HFFc6 (cell line): ENCODE data around the gene EXOC3L2. TPM values are rescaled to one million over a fixed set of nuclear protein-coding genes. Genes with fewer than 3 reads are reported as not detected.

Experiments used
- DNase-seq: peaks from one replicate; pipeline ENCODE4 v3.0.0-alpha.2; 2018
- H3K27ac Mint-ChIP-seq: 2 replicates; pipeline ENCODE4 v1.8.0; 2020; ENCODE audit warnings: mild to moderate bottlenecking, mixed read lengths
- H3K27me3 Mint-ChIP-seq: 2 replicates; pipeline ENCODE4 v1.8.0; 2021; ENCODE audit warnings: mild to moderate bottlenecking, moderate library complexity, mixed read lengths; ENCODE audit not compliant: insufficient read depth
- H3K36me3 Mint-ChIP-seq: 2 replicates; pipeline ENCODE4 v1.8.0; 2021; ENCODE audit warnings: low read depth, mixed read lengths
- H3K4me1 Mint-ChIP-seq: 2 replicates; pipeline ENCODE4 v1.8.0; 2020; ENCODE audit warnings: low read depth, mixed read lengths
- H3K4me3 Mint-ChIP-seq: 2 replicates; pipeline ENCODE4 v1.8.0; 2020; ENCODE audit warnings: mild to moderate bottlenecking, moderate library complexity, mixed read lengths
- H3K9me3 Mint-ChIP-seq: 2 replicates; pipeline ENCODE4 v1.8.0; 2020; ENCODE audit warnings: mild to moderate bottlenecking, mixed read lengths
- total RNA-seq, 6 experiments: library from RNA; stranded (reverse); fragmentation: NEBNext Ultra II Directional; extraction: Animal tissue kit (Norgen Biotek cat#: 25700); gene quantifications; 2 replicates in 1 of 6; 3 replicates in 5 of 6; pipeline ENCODE4 v1.2.3, GENCODE V29; 2021
- TF ChIP-seq, protein P1 (sequence below): fragments of 200-600 bp; sonication (generic); IDR thresholded peaks from 2 replicates; pipeline ENCODE4 v1.5.0; 2021; ENCODE audit warnings: antibody characterized with exemption, mild to moderate bottlenecking

Gene EXOC3L2
- total RNA-seq, 6 experiments from 2014 or later, result 0.10 TPM; not detected in 5

DNA sequence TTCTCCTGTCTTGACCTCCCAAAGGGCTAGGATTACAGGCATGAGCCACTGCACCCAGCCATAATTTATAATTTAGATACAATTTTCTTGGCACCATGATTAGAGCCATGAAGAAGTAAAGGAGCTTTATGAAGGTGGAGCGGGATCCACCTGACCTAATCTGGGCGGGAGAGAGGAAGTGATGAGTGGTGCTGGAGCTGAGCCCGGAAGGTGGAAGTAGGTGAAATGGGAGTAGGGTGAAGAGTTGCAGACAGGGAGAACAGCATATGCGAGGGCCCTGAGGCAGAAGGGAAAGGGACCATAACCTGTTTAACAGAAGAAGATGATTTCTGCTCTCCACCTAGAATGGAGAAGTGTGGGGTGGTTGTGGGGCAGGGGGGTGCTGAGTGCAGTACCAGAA lies 62.4 kb downstream of the EXOC3L2 start:
- TF ChIP-seq, protein P1, sequence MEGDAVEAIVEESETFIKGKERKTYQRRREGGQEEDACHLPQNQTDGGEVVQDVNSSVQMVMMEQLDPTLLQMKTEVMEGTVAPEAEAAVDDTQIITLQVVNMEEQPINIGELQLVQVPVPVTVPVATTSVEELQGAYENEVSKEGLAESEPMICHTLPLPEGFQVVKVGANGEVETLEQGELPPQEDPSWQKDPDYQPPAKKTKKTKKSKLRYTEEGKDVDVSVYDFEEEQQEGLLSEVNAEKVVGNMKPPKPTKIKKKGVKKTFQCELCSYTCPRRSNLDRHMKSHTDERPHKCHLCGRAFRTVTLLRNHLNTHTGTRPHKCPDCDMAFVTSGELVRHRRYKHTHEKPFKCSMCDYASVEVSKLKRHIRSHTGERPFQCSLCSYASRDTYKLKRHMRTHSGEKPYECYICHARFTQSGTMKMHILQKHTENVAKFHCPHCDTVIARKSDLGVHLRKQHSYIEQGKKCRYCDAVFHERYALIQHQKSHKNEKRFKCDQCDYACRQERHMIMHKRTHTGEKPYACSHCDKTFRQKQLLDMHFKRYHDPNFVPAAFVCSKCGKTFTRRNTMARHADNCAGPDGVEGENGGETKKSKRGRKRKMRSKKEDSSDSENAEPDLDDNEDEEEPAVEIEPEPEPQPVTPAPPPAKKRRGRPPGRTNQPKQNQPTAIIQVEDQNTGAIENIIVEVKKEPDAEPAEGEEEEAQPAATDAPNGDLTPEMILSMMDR, result no peak
- H3K27ac Mint-ChIP-seq, result no peak overlapping the region
- DNase-seq, result no peak
- H3K4me1 Mint-ChIP-seq, result peaks cover 26% of the 10 kb centered on the region
- no peaks in the 10 kb centered on the region for H3K36me3 Mint-ChIP-seq
- no peak overlapping the region for H3K4me3 Mint-ChIP-seq
- no peaks in the 10 kb centered on the region for H3K9me3 Mint-ChIP-seq
- H3K27me3 Mint-ChIP-seq, result peaks cover 4% of the 10 kb centered on the region; the same call in 1 of the 2 replicates

DNA sequence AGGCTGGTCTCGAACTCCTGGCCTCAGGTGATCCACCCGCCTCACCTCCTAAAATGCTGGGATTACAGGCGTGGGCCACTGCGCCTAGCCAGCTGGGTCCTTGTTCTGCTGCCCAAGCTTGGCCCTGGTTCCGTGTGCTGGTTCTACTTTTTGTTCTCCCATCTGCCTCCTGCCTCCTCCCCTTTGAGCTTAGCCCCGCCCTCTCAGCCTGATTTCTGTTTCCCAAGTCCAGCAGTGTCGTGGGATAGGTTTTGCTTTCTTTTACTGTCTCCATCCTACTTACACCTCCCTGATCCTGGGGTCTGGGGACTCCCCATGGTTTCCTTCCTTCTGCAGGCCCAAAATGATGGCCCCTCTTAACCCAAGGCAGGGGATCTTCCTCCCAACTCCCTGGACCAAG lies 64.3 kb downstream of the EXOC3L2 start:
- Mint-ChIP-seq H3K36me3 (no peaks in the 10 kb centered on the region), H3K9me3 (no peaks in the 10 kb centered on the region), H3K27ac (peak overlapping the region; percentile 6; the same call in 1 of the 2 replicates), H3K27me3 (peaks cover 4% of the 10 kb centered on the region; the same call in 1 of the 2 replicates), H3K4me1 (peaks cover 25% of the 10 kb centered on the region), H3K4me3 (peak overlapping the region; percentile 85)
- DNase-seq, result no peak
- TF ChIP-seq, protein P1, result no peak

DNA sequence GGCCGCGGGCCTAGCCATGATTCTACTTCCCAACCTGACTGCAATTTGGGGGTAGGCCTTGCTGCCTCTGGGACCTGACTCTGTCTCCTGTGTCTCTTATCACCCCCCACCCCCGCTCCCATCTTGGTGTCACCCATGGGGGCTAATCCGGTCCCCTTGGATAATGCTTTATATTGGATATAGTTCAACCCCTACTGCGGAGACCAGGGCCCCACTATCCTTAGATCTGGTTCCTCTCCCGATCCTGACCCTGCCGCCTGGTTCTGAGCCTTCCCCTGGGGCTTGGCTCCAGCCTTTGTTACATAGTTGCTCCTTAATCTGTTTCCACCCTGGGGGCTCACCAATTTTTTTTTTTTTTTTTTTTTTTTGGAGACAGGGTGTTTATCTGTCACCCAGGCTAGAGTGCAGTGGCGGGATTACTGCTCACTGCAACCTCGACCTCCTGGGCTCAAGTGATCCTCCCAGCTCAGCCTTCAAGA lies 65.3 kb downstream of the EXOC3L2 start:
- Mint-ChIP-seq H3K4me1 (peaks cover 33% of the 10 kb centered on the region), H3K27ac (peak overlapping the region; percentile 74), H3K27me3 (peaks cover 4% of the 10 kb centered on the region; the same call in 1 of the 2 replicates), H3K9me3 (no peaks in the 10 kb centered on the region), H3K36me3 (no peaks in the 10 kb centered on the region), H3K4me3 (peak overlapping the region; percentile 85)
- DNase-seq, result no peak
- TF ChIP-seq, protein P1, result no peak

DNA sequence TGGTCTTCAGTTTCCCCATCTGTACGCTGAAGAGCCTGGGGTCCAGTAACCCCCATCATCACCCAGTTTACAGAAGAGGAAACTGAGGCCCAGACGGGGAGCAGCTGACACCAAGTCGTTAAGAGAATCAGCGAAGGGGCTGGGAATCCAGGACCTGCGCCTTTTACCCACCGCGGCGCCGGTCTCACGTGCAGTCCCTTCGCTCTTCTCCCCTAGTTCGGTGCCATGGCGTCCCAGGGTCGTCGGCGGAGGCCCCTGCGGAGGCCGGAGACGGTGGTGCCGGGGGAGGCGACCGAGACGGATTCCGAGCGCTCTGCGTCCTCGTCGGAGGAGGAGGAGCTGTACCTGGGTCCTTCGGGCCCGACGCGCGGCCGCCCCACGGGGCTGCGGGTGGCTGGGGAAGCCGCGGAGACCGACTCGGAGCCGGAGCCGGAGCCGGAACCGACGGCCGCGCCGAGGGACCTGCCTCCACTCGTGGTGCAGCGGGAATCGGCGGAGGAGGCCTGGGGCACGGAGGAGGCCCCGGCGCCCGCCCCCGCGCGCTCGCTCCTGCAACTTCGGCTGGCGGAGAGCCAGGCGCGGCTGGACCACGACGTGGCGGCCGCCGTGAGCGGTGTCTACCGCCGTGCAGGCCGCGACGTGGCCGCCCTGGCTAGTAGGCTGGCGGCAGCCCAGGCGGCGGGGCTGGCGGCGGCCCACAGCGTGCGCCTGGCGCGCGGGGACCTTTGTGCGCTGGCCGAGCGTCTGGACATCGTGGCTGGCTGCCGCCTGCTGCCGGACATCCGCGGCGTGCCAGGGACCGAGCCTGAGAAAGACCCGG lies 65.9 kb downstream of the EXOC3L2 start:
- TF ChIP-seq, protein P1, result no peak
- Mint-ChIP-seq H3K27me3 (peaks cover 4% of the 10 kb centered on the region; the same call in 1 of the 2 replicates), H3K9me3 (no peaks in the 10 kb centered on the region), H3K27ac (peak overlapping the region; percentile 100), H3K36me3 (no peaks in the 10 kb centered on the region), H3K4me3 (peak overlapping the region; percentile 95), H3K4me1 (peaks cover 33% of the 10 kb centered on the region)
- peak; percentile 11 for DNase-seq

DNA sequence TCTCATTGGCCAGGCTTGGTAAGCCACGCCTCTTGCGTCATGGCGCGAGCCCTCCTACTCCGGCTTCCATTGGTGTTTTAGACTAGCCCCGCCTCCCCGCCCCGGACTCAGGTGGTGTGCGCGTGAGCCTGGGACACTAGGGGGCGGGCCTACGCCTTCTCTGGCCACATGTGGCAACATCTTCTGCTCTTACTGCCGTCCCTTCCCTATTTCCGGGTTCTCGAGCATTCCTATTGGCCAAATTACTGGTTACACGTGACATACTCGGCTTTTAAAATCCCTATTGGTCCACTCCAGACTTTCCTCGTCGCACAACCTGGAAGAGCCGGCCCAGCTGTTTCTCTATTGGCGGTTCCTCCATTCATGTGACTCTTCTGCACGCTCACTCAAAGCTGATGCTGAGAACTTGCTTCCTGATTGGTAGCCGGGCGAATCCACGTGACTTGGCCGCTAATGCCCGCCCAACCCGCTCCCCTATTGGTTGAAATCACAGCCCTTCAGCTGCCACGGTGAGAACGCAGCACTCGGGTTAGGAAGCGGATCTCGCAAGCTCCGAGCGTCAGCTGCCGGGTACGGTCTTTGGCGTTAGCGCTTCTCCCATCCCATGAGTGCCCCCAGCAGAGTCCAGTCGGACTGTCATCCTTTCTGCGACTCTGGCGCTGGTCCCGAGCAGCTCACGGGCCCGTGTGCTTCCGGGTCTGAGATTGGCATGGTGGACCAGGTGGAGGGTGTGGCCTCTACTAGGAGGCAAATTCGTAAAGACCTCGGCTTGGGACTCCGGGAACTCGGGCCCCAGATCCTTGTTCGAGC lies 66.7 kb downstream of the EXOC3L2 start, which contains the start of gene BLOC1S3:
Gene BLOC1S3 (plus strand): TSS at position 523 of the 810 bp plus-strand sequence. CDS start 513 bp downstream, outside the sequence.
- H3K27me3 Mint-ChIP-seq, result peaks cover 4% of the 10 kb centered on the region
- peak within 1 kb of the TSS; percentile 95 for H3K4me3 Mint-ChIP-seq
- H3K4me1 Mint-ChIP-seq, result peaks cover 41% of the 10 kb centered on the region
- no peaks in the 10 kb centered on the region for H3K36me3 Mint-ChIP-seq
- H3K9me3 Mint-ChIP-seq, result no peaks in the 10 kb centered on the region
- H3K27ac Mint-ChIP-seq, result peak within 1 kb of the TSS; percentile 100
- TF ChIP-seq, protein P1, result peak; percentile 79
- DNase-seq, result peak; percentile 100
